ENCODE results near the gene CARD10. TPM values are rescaled to one million over a fixed set of nuclear protein-coding genes. Genes with fewer than 3 reads are reported as not detected.

The CARD10 gene
- total RNA-seq, 2 donors from 2014 or later = 4.2 to 5.8 TPM

- peak; percentile 68 for DNase-seq (ENCODE audit: low spot score)
- Histone ChIP-seq H3K4me3 (no peak overlapping the region), H3K27me3 (no peaks in the 10 kb centered on the region), H3K36me3 (no peaks in the 10 kb centered on the region), H3K4me1 (no peaks in the 10 kb centered on the region), H3K27ac (no peak overlapping the region), H3K9me3 (no peaks in the 10 kb centered on the region)
- TF ChIP-seq, protein P1, sequence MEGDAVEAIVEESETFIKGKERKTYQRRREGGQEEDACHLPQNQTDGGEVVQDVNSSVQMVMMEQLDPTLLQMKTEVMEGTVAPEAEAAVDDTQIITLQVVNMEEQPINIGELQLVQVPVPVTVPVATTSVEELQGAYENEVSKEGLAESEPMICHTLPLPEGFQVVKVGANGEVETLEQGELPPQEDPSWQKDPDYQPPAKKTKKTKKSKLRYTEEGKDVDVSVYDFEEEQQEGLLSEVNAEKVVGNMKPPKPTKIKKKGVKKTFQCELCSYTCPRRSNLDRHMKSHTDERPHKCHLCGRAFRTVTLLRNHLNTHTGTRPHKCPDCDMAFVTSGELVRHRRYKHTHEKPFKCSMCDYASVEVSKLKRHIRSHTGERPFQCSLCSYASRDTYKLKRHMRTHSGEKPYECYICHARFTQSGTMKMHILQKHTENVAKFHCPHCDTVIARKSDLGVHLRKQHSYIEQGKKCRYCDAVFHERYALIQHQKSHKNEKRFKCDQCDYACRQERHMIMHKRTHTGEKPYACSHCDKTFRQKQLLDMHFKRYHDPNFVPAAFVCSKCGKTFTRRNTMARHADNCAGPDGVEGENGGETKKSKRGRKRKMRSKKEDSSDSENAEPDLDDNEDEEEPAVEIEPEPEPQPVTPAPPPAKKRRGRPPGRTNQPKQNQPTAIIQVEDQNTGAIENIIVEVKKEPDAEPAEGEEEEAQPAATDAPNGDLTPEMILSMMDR (IDR thresholded peaks at IDR 0.05) = peak; percentile 45 to 86
Measured at GRCh38 chr22:37457093-37457893, 61.9 kb downstream of the CARD10 start.

- Histone ChIP-seq H3K36me3 (no peaks in the 10 kb centered on the region), H3K27me3 (no peaks in the 10 kb centered on the region), H3K4me3 (no peak overlapping the region)
Measured at GRCh38 chr22:37456346-37456745, 62.9 kb downstream of the CARD10 start.

DNA sequence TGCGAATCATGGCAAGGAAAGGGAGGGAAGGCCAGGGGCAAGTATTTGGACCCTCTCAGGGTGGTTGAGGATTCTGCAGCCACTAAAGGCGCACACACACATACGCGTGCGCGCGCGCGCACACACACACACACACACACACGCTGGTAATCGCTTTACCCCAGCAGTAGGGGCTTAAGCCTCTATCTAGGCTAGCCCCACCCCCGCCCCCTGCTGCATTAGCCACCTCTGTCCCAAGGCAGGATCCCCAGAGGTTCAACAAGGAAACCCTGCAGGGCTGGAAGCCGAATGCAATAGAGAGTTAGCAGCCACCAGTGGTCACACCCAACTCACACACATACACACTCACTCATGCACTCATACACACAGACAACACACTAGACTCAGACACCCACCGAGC, 63.3 kb downstream of the CARD10 start:
- Histone ChIP-seq H3K4me3 (no peak overlapping the region), H3K27ac (no peak overlapping the region), H3K4me1 (no peaks in the 10 kb centered on the region), H3K27me3 (no peaks in the 10 kb centered on the region), H3K9me3 (peaks cover 0 to 8% of the 10 kb centered on the region in 2 donors), H3K36me3 (no peaks in the 10 kb centered on the region)
- DNase-seq (ENCODE audit: low spot score) = no peak
- TF ChIP-seq, protein P1 (IDR thresholded peaks at IDR 0.05) = no peak

More at GRCh38 chr22:37456346-37456745, 62.9 kb downstream of the CARD10 start:
- peaks cover 0 to 3% of the 10 kb centered on the region in 2 donors for H3K9me3 ChIP-seq
- no peak overlapping the region for H3K27ac ChIP-seq
- H3K4me1 ChIP-seq = no peaks in the 10 kb centered on the region
- TF ChIP-seq, protein P1 (IDR thresholded peaks at IDR 0.05) = no peak
- no peak for DNase-seq (ENCODE audit: low spot score)

GRCh38 chr22:37454857-37455686, 64.1 kb downstream of the CARD10 start:
- Histone ChIP-seq H3K4me1 (no peaks in the 10 kb centered on the region), H3K27me3 (no peaks in the 10 kb centered on the region), H3K9me3 (peaks cover 0 to 10% of the 10 kb centered on the region in 2 donors), H3K4me3 (no peak overlapping the region), H3K27ac (no peak overlapping the region), H3K36me3 (no peaks in the 10 kb centered on the region)
- TF ChIP-seq, protein P1 (IDR thresholded peaks at IDR 0.05) = no peak
- no peak for DNase-seq (ENCODE audit: low spot score)

- H3K27me3 ChIP-seq = no peaks in the 10 kb centered on the region
Measured at GRCh38 chr22:37453696-37454095, 65.5 kb downstream of the CARD10 start.

More at GRCh38 chr22:37453696-37454095, 65.5 kb downstream of the CARD10 start:
- H3K36me3 ChIP-seq = no peaks in the 10 kb centered on the region
- H3K27ac ChIP-seq = no peak overlapping the region
- DNase-seq (ENCODE audit: low spot score) = no peak
- H3K9me3 ChIP-seq = peaks cover 0 to 10% of the 10 kb centered on the region in 2 donors
- TF ChIP-seq, protein P1 (IDR thresholded peaks at IDR 0.05) = no peak
- H3K4me1 ChIP-seq = no peaks in the 10 kb centered on the region
- H3K4me3 ChIP-seq = no peak overlapping the region

Data from right atrium auricular region (tissue), 2 donors.